NOMO-1 treated with DMSO at 0.1 percent for 48 hours (cell line): Measurements from ENCODE around the gene USP38.
"Not testable (repeated sequence)": the region's sequence is repeated elsewhere in the genome, so short reads cannot be mapped to it uniquely, and the experiment has no call there.

ENCODE experiments used
- DNase-seq: peaks from one replicate; lab custom pipeline; 2025; ENCODE audit not compliant: unreplicated experiment; lab: John Stamatoyannopoulos, UW

The USP38 gene

GRCh38 chr4:143257356-143257755, 72.6 kb downstream of the USP38 start:
- no peak for DNase-seq

GRCh38 chr4:143260750-143261149, 76.0 kb downstream of the USP38 start:
- DNase-seq, result no peak

GRCh38 chr4:143262838-143263237, 78.1 kb downstream of the USP38 start:
- no peak for DNase-seq

DNA sequence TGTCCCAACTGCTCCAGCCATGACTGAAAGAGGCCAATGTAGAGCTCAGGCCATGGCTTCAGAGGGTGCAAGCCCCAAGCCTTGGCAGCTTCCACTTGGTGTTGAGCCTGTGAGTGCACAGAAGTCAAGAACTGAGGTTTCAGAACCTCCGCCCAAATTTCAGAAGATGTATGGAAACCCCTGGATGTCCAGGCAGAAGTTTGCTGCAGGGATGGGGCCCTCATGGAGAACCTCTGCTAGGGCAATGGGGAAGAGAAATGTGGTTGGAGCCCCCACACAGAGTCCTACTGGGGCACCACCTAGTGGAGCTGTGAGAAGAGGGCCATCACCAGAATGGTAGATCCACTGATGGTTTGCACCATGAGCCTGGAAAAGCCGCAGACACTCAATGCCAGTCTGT, 83.0 kb downstream of the USP38 start:
- DNase-seq, result not testable (repeated sequence)

DNA sequence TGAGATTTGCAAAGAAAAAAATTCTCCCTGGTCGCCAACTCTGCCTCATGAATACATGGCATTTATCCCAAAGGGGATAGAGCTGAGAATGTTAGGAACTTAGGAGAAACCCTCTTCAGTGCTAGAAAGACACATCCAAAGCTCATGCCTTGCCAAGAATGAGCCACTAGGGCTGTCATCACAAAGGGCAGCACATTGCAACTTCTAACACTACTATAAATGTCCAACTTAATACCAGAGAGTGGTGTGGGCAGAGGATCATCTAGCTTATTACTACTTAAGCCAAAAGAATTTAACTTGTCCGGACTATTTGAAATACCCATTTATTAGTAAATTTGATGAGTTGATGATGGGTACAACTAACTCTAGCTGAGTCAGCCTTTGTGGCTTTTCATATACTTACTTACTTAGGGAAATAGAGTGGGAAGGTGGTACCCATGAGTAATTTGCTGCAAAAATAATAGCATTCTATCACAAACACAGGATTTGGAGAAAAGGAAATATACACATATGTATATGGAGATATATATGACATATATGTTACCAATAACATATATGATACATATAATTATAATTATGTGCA, 85.6 kb downstream of the USP38 start:
- no peak for DNase-seq
